COLO668 (cell line): ENCODE data around the gene UNC13D.
"Not testable (repeated sequence)": the region's sequence is repeated elsewhere in the genome, so short reads cannot be mapped to it uniquely, and the experiment has no call there.

Experiments used
- DNase-seq: peaks from one replicate; lab custom pipeline; 2025; ENCODE audit not compliant: unreplicated experiment; lab: John Stamatoyannopoulos, UW

Gene UNC13D

GRCh38 chr17:75822119-75822799 lies 21.9 kb downstream of the UNC13D start:
- peak; percentile 45 for DNase-seq

DNA sequence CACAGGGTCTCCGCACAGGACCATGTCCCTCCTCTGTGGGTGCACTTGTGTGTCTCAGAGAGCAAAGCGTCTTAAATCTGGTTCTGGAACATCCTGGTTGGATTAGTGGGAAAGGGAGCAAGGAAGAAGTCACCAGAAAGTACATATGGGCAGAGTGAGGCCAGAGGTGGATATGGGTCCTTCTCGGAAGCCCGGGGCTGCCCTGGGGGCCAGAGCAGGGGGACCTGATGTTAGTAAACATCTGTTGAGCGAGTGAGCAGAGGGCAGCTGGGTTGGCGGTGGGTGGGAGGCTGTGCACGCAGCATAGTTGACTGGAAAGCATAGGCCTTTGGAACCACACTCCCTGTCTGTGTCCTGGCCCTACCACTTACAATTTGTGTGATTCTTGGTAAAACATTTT lies 22.7 kb downstream of the UNC13D start:
- DNase-seq = no peak

GRCh38 chr17:75820094-75821080 lies 23.8 kb downstream of the UNC13D start:
- DNase-seq = no peak

DNA sequence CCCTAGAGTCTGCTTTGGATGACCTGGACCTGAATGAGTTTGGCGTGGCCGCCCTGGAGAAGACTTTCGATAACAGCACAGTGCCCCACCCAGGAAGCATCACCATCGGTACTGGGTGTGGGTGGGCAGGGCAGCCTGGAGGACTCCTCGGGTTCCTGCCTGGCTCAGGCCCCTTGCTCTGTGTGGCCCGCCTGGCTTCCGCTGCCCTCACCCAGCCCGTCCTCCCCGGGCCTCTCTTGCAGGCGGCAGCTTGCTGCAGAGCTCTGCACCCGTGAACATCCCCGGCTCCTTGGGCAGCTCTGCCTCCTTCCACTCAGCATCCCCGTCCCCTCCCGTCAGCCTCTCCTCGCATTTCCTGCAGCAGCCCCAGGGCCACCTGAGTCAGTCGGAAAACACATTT lies 24.5 kb downstream of the UNC13D start:
- DNase-seq = no peak

GRCh38 chr17:75819116-75819515 lies 25.1 kb downstream of the UNC13D start:
- no peak for DNase-seq

GRCh38 chr17:75818326-75818885 lies 25.8 kb downstream of the UNC13D start:
- DNase-seq = no peak

GRCh38 chr17:75817571-75817970 lies 26.6 kb downstream of the UNC13D start:
- DNase-seq = no peak

- no peak for DNase-seq
Measured at GRCh38 chr17:75816693-75817092, 27.5 kb downstream of the UNC13D start.

DNA sequence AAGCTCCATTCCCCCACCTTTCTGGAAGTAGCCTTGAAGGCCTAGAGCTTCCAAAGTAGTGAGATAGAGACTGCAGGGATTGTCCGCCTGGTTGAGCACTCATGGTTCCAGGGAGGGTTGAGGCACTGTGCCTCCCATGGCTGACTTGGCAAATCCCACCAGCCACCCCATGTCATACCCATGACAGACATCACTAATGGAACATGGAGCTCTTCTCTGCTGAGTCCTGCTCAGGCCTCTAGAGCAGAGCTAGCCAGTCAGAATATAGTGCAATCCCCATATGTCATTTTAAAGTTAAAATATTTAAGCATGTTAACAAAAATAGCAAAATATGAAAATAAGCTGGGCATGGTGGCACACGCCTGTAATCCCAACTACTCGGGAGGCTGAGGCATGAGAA lies 28.8 kb downstream of the UNC13D start:
- no peak for DNase-seq

GRCh38 chr17:75814900-75815373 lies 29.3 kb downstream of the UNC13D start:
- DNase-seq = no peak

- DNase-seq = no peak
Measured at GRCh38 chr17:75814021-75814395, 30.2 kb downstream of the UNC13D start.

DNA sequence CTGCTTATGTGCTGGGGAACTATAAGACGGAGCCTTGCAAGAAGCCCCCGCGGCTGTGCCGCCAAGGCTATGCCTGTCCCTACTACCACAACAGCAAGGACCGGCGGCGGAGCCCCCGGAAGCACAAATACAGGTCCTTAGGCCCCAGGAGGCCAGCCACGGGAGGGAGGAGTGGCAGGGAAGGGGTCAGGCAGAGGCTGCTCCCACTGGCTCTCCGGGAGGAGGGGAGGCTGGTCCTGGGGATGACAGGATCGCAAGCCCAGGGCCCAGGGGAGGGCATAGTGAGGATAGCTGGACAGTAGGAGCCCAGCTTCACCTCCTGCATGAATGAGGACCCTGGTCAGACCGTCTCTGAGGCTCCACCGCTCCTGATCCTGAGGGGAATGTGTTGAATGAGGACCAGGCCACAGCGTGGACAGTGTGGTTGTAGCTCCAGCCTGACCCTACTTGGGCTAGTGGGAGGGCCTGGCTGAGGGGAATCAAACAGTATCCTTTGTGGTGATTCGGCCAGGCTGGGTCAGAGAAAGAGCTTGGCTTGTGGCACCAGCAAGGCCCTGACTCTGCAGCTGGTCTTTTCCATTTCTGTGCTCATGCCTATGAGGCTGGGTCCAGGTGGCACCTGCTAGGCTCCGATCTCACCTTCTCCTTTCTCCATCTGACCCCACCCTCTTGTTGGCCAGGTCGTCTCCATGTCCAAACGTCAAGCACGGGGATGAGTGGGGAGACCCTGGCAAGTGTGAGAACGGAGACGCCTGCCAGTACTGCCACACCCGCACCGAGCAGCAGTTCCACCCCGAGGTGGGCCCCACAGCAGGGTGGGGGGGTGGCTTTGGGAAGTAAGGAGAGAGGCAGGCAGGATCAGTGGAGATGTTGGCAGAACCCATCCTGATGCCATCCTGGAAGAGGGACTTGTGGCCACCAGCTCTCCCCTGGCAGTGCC lies 30.9 kb downstream of the UNC13D start:
- no peak for DNase-seq

- no peak for DNase-seq
Measured at GRCh38 chr17:75812096-75813013, 31.8 kb downstream of the UNC13D start.

DNA sequence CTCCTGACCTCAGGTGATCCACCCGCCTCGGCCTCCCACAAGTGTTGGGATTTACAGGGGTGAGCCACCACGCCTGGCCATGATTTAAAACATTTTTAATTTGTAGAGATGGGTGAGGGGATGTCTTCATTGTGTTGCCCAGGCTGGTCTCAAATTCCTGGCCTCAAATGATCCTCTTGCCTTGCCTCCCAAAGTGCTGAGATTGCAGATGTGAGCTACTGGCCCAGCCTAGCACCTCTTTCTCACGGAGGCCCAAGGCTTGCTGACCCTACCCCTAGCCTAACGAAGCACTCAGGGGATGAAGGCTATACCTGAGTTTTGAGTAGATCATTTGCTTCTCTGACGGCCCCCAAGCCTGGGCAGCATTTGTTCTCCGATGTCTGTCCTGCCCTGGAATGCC lies 33.0 kb downstream of the UNC13D start:
- no peak for DNase-seq

- not testable (repeated sequence) for DNase-seq
Measured at GRCh38 chr17:75810756-75811155, 33.4 kb downstream of the UNC13D start.

DNA sequence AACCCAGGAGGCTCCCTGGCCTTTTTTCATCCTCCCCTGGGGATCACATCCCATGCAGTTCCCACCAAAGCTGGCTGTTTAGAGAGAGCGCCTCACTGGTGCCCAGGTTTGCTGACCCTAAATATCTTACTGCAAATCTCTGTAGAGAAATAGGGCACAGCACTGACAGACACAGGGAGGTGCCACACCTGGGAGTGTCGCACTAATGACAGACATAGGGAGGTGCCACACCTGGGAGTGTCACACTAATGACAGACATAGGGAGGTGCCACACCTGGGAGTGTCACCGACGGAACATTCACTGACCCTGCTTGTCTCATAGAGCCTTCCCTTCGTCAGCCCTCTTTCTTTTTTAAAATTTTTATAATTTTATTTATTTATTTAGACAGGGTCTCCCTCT lies 34.0 kb downstream of the UNC13D start:
- peak; percentile 7 for DNase-seq

DNA sequence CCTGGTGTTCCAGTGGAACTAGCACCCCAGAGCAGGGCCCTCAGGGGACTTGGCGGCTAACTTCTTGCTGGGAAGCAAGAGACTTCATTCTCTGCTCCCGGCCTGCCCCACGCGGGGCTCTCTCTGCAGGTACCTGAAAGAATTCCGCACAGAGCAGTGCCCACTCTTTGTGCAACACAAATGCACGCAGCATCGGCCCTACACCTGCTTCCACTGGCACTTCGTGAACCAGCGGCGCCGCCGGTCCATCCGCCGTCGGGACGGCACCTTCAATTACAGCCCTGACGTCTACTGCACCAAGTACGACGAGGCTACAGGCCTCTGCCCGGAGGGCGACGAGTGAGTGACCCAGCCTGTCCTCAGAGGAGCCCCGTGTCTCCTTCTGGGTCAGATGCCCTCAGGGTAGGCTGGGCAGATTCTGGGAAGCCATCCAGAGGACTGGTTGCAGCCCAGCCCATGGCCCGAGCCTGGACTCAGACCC lies 34.5 kb downstream of the UNC13D start:
- no peak for DNase-seq

- no peak for DNase-seq
Measured at GRCh38 chr17:75808905-75809621, 35.1 kb downstream of the UNC13D start.

DNA sequence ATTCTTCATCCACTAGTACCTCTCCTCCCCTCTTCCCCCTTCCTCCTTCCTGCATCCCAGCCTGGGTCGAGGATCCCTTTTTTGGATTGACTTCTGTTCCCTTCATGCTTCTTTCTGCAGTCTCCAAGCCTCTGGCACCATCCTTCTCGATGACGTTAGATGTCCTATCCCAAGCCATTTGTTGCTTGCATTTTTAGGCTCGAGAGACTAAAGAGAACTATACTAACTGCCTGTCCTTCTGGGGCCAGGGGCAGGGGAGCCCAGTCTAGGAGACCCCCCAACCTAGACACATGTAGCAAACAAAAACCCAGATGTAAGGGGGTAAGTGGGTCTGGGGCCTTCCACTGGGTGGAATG lies 35.7 kb downstream of the UNC13D start:
- no peak for DNase-seq
